Fibroblast of pulmonary artery (primary cell): ENCODE measurements around the gene DENND1A.
"Not testable (repeated sequence)": the region's sequence is repeated elsewhere in the genome, so short reads cannot be mapped to it uniquely, and the experiment has no call there.

Experiments
- DNase-seq: peaks from one replicate; pipeline ENCODE4 v3.0.0-alpha.2; 2010; ENCODE audit warnings: low read depth
- H3K4me3 ChIP-seq: replicated peaks from 2 replicates; pipeline ENCODE4 v1.5.1; 2011; ENCODE audit warnings: low read depth, mild to moderate bottlenecking, control low read depth, low read length, moderate library complexity
- TF ChIP-seq, protein P1 (sequence below): IDR thresholded peaks from 2 replicates; pipeline ENCODE4 v1.5.1; 2011; ENCODE audit warnings: mild to moderate bottlenecking, control low read depth, low read length, inconsistent platforms; ENCODE audit errors: missing control alignments

Gene DENND1A

GRCh38 chr9:123947326-123947725 lies 17.4 kb upstream of the DENND1A start:
- no peak overlapping the region for H3K4me3 ChIP-seq
- no peak for DNase-seq
- TF ChIP-seq, protein P1, sequence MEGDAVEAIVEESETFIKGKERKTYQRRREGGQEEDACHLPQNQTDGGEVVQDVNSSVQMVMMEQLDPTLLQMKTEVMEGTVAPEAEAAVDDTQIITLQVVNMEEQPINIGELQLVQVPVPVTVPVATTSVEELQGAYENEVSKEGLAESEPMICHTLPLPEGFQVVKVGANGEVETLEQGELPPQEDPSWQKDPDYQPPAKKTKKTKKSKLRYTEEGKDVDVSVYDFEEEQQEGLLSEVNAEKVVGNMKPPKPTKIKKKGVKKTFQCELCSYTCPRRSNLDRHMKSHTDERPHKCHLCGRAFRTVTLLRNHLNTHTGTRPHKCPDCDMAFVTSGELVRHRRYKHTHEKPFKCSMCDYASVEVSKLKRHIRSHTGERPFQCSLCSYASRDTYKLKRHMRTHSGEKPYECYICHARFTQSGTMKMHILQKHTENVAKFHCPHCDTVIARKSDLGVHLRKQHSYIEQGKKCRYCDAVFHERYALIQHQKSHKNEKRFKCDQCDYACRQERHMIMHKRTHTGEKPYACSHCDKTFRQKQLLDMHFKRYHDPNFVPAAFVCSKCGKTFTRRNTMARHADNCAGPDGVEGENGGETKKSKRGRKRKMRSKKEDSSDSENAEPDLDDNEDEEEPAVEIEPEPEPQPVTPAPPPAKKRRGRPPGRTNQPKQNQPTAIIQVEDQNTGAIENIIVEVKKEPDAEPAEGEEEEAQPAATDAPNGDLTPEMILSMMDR: no peak

GRCh38 chr9:123946101-123946821 lies 16.3 kb upstream of the DENND1A start:
- TF ChIP-seq, protein P1: no peak
- no peak overlapping the region for H3K4me3 ChIP-seq
- no peak for DNase-seq

- DNase-seq: peak; percentile 30
- TF ChIP-seq, protein P1: no peak
- no peak overlapping the region for H3K4me3 ChIP-seq
Measured at GRCh38 chr9:123945532-123945931, 15.6 kb upstream of the DENND1A start.

DNA sequence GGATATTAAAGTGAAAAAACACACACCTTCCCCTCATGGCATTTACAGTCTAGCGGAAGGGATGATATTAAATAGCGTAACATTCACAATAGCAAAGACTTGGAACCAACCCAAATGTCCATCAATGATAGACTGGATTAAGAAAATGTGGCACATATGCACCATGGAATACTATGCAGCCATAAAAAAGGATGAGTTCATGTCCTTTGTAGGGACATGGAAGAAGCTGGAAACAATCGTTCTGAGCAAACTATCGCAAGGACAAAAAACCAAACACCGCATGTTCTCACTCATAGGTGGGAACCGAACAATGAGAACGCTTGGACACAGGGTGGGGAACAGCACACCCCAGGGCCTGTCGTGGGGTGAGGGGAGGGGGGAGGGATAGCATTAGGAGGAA lies 14.5 kb upstream of the DENND1A start:
- not testable (repeated sequence) for DNase-seq, H3K4me3 ChIP-seq

- TF ChIP-seq, protein P1: no peak
- H3K4me3 ChIP-seq: no peak overlapping the region
- DNase-seq: no peak
Measured at GRCh38 chr9:123943671-123944070, 13.7 kb upstream of the DENND1A start.

GRCh38 chr9:123942542-123942941 lies 12.6 kb upstream of the DENND1A start:
- no peak overlapping the region for H3K4me3 ChIP-seq
- no peak for DNase-seq
- TF ChIP-seq, protein P1: no peak

GRCh38 chr9:123941524-123942070 lies 11.7 kb upstream of the DENND1A start:
- TF ChIP-seq, protein P1: no peak
- DNase-seq: no peak
- H3K4me3 ChIP-seq: no peak overlapping the region
